Bronchial epithelial cell (primary cell): ENCODE data around the gene ETDB. TPM values are rescaled to one million over a fixed set of nuclear protein-coding genes. Genes with fewer than 3 reads are reported as not detected.
"Not testable (repeated sequence)": the region's sequence is repeated elsewhere in the genome, so short reads cannot be mapped to it uniquely, and the experiment has no call there.

ENCODE experiments used
- DNase-seq: peaks from one replicate; pipeline ENCODE4 v3.0.0-alpha.2; 2010; ENCODE audit warnings: low read depth
- FAIRE-seq: peaks from 2 replicates; lab custom pipeline; 2011; peaks lifted over from hg19 to GRCh38; lab: Jason Lieb, UNC
- H3K27me3 ChIP-seq: 2 replicates; pipeline ENCODE4 v1.5.1; 2011; ENCODE audit warnings: low read length; ENCODE audit not compliant: control insufficient read depth, insufficient read depth
- H3K36me3 ChIP-seq: 2 replicates; pipeline ENCODE4 v1.5.1; 2011; ENCODE audit warnings: low read length; ENCODE audit not compliant: control insufficient read depth, insufficient read depth
- H3K4me3 ChIP-seq: 2 replicates; pipeline ENCODE4 v1.5.1; 2011; ENCODE audit warnings: mild to moderate bottlenecking, low read depth, low read length, control low read depth
- total RNA-seq: library from RNA; depleted of rRNA; stranded (reverse); fragments of >200 nt; gene quantifications from 2 replicates; pipeline ENCODE4 v1.2.1, GENCODE V29; 2014
- TF ChIP-seq, protein P1 (sequence below): IDR thresholded peaks from 2 replicates; pipeline ENCODE4 v1.5.1; 2011; ENCODE audit warnings: mild to moderate bottlenecking, moderate library complexity, low read length, control low read depth, inconsistent platforms; ENCODE audit not compliant: insufficient read depth, severe bottlenecking

ETDB gene
- not detected in 2 replicates for total RNA-seq

GRCh38 chrX:135120056-135120576 lies at the start of gene ETDB:
ETDB (minus strand) TSS chrX:135120526; CDS start chrX:135119261, 1,265 bp downstream.
- not testable (repeated sequence) for H3K36me3 ChIP-seq, H3K27me3 ChIP-seq, DNase-seq, H3K4me3 ChIP-seq
- peak; percentile 98 for FAIRE-seq

DNA sequence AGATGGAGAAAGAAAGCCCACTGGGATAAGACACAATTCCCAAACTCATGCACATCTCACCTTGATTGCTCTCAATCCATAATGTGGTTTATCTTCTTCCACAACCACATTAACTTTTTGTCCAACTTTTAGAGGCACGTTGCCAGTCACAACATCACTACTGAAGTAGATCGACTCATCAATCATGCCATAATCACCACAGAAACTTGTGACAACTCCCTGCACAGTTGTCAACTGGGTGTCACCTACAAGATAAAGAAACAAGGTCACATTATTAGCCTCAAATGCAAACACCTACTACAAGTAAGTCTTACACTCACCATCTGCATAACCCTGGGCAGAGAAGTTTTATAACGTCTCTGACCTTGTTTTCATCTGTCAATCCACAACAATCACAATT lies 49.2 kb upstream of the ETDB start:
- DNase-seq, H3K4me3 ChIP-seq, H3K27me3 ChIP-seq, H3K36me3 ChIP-seq: not testable (repeated sequence)
- peak; percentile 86 for FAIRE-seq

GRCh38 chrX:135168486-135168885 lies 48.2 kb upstream of the ETDB start:
- H3K4me3 ChIP-seq, result no peak overlapping the region
- H3K36me3 ChIP-seq, result no peaks in the 10 kb centered on the region
- FAIRE-seq, result no peak
- H3K27me3 ChIP-seq, result no peaks in the 10 kb centered on the region
- DNase-seq, result no peak
- TF ChIP-seq, protein P1, sequence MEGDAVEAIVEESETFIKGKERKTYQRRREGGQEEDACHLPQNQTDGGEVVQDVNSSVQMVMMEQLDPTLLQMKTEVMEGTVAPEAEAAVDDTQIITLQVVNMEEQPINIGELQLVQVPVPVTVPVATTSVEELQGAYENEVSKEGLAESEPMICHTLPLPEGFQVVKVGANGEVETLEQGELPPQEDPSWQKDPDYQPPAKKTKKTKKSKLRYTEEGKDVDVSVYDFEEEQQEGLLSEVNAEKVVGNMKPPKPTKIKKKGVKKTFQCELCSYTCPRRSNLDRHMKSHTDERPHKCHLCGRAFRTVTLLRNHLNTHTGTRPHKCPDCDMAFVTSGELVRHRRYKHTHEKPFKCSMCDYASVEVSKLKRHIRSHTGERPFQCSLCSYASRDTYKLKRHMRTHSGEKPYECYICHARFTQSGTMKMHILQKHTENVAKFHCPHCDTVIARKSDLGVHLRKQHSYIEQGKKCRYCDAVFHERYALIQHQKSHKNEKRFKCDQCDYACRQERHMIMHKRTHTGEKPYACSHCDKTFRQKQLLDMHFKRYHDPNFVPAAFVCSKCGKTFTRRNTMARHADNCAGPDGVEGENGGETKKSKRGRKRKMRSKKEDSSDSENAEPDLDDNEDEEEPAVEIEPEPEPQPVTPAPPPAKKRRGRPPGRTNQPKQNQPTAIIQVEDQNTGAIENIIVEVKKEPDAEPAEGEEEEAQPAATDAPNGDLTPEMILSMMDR, result no peak

DNA sequence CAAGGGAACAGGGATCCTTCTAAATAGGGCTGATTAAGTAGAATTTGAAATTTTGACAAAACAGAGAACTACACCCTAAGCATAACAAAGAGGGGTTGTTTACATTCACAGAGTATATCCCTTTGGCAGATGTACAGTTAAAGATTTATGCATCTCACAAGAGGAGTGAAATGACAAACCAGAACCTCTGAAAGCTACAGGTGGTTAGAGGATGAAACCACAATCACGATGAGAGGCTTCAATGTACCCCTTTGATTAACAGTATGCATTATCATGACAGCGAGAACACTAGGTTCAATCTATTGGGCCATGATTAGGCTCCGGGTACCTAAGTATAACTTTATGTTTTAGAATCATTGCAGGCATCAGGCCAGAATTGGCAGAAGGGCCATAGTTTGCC lies 34.4 kb upstream of the ETDB start:
- not testable (repeated sequence) for H3K36me3 ChIP-seq, H3K27me3 ChIP-seq, H3K4me3 ChIP-seq, DNase-seq, FAIRE-seq

- H3K36me3 ChIP-seq, H3K4me3 ChIP-seq, DNase-seq, H3K27me3 ChIP-seq: not testable (repeated sequence)
- peak; percentile 98 for FAIRE-seq
Observed at GRCh38 chrX:135126145-135126544, 5.8 kb upstream of the ETDB start.

DNA sequence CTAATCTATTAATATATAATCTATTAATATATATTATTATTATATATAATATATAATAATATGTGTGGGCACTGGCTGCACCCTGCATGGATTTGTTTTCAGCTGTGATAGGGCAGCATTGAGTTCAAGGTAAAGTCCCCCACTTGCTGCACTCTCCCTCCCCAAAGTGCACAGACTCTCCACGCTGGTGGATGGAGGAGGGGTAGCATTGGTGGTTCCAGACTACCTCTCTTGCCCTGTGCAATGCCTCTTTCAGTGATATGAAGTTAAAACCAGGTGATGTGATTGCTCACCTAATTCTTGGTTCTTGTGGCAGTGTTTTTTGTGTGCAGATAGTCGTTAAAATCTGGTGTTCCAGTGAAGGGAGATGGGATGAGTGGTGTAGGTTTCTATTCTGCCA lies 4.3 kb downstream of the ETDB start:
- H3K36me3 ChIP-seq, H3K4me3 ChIP-seq, DNase-seq, H3K27me3 ChIP-seq: not testable (repeated sequence)
- peak; percentile 93 for FAIRE-seq

DNA sequence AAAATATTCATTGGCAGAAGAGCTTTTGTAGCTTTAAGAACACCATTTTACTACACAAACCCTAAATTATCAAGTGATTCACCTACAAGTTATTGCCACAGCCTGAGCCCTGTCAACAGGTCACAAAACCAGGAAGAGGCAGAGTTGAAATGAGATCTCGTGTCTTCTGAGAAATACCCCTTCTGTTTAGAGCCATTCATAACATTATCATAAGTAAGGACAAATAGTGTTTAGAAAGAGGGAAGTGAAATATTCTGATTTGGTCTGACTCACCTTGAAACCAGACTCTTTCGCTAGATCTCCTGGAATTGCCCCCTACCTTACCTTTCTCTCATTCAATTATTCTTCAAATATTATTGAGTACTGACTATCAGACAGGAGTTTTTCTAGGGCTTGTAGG lies 5.9 kb downstream of the ETDB start:
- no peaks in the 10 kb centered on the region for H3K36me3 ChIP-seq
- TF ChIP-seq, protein P1, result no peak
- DNase-seq (no peak), FAIRE-seq (no peak)
- no peaks in the 10 kb centered on the region for H3K27me3 ChIP-seq
- H3K4me3 ChIP-seq, result no peak overlapping the region

DNA sequence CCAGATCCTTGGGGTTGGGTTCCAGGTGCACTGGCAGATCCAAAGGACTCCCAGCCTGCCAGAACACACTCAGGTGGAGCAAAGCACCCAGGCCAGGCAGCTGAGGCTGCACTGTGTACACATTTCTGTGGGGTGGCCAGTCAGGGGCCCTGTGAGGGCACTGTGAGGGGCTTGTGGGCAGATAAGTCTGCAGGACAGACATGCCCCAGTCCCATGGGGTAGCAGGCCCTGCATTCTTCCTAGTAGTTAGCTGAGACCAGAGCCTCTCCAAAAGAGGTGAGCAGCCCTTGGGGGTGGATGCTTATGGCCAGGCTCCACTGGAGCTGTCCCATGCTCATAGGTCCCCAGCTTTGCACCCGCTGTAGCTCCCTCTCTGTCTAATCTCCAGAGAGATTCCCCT lies 7.6 kb downstream of the ETDB start:
- H3K4me3 ChIP-seq, result no peak overlapping the region
- H3K27me3 ChIP-seq, result no peaks in the 10 kb centered on the region
- FAIRE-seq (no peak), DNase-seq (no peak)
- no peaks in the 10 kb centered on the region for H3K36me3 ChIP-seq
- TF ChIP-seq, protein P1, result no peak
